SH-SY5Y (cell line): ENCODE data around the gene SYNGR1.

Experiments used
- GATA2 ChIP-seq: IDR thresholded peaks from 2 replicates; pipeline ENCODE4 v1.6.1; 2011; ENCODE audit warnings: mild to moderate bottlenecking, low read depth, low read length
- GATA3 ChIP-seq: IDR thresholded peaks from 2 replicates; pipeline ENCODE4 v1.6.1; 2011; ENCODE audit warnings: low read depth, mild to moderate bottlenecking, low read length, moderate library complexity

SYNGR1 gene

DNA sequence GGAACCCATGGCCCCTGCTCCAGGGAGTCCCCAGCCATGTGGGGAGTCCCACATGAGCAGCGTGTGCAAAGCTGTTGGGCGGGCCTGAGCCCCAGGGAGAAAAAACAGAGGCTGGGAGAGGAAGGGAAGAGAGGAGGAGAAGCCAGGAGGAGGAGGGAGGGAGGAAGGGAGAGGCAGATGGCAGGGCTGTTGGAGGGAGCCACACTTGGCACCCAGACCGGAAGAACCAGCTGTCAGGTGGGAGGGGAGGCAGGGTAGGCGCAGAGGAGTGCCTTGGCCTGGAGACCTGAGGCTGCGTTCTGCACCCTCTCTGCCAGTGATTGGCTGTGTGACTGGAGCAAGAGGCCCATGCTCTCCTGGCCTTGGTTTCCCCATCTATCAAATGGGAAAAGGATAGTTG is 6.7 kb downstream of the SYNGR1 start:
- no peak for TF ChIP-seq GATA3
- no peak for TF ChIP-seq GATA2

DNA sequence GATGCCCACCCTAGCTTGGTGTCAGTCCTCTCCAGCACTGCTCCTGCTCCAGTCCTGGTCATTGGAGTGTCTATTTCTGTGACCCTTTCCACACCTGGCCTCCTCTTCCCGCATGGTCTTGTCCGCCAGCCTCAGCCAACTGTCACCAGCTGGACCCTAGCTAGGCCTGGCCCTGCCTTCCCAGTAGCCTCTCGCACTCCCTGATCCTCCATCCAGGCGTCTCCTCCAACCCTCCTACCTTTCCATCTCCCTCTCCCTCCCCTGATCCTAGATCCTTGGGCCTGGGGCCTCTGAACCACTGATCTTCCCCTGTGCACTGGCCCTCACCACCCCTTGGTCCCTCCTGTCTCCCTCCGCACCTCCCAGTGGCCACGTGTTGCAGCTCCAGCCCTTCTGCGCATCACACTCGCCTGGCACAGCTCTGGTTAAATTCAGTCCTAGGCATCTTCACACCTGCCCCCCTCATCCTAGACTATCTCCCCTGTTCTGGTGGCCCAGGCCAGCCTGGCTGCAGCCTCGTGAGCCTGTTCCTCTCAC is 9.9 kb downstream of the SYNGR1 start:
- TF ChIP-seq GATA2 (no peak), GATA3 (no peak)

DNA sequence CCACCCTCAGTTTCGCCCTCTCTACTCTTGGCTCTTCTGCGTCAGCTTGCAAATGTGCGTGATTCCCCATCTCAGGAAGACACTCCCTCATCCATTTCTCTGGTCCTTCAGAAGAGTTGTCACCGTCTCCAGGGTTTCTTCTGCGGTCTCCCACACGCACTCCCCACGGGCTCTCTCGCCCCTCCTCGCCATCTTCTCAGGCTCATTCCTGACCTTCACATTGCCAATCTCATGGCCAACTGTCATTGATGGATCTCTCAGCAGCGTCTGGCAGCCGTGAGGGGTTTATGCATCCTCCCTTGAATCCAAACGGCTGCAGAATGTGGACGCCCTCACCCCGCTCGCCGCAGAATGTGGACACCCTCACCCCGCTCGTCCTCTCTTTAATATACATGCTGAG is 10.5 kb downstream of the SYNGR1 start:
- TF ChIP-seq GATA2 (no peak), GATA3 (no peak)

DNA sequence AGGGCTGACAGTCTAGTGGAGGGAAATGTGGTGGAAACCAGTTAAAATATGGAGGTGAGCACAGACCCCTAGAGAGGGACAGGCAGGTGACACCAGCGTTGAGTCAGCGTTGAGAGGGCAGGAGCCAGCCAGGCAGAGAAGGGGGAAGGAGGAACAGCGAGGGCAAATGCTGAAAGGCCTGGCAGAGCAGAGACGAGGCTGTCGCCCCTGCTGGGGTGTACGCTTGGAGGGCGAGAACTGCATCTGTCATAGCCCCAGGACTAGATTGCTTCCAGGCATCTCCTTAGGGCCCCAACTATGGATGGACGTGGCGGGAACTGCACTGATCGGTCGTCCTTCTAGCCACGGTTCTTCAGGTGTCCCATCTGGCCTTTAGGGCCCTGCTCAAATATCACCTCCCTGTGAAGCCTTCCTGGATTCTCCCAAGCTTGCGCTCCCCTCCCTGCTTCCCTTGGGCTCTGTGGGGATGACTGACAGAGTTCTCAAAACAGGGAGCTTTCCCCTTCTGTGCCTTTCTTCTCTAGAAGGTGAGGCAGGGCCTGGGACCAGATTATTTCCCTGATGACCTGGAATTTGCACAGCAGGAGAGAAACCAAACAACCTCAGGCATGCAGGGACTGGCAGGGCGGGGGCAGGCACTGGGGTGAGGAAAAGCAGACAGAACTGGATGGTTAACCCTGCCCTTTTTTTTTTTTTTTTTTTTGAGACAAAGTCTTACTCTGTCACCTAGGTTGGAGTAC is 11.1 kb downstream of the SYNGR1 start:
- TF ChIP-seq GATA2 = no peak
- TF ChIP-seq GATA3 = no peak

DNA sequence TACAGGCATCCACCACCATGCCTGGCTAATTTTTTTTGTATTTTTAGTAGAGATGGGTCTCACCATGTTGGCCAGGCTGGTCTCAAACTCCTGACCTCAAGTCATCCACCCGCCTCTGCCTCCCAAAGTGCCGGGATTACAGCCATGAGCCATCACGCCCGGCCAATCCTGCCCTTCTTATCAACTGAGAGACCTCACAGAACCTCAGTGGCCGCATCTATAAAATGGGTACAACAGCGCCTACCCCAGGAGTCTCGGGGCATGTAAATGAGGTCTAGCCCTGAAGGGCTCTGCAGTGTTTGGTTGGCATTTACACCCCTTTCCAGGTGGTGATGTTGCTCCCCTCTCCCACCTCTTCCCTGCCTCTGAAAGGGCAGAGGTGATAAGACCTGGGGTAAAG is 11.7 kb downstream of the SYNGR1 start:
- TF ChIP-seq GATA2 (no peak), GATA3 (no peak)

DNA sequence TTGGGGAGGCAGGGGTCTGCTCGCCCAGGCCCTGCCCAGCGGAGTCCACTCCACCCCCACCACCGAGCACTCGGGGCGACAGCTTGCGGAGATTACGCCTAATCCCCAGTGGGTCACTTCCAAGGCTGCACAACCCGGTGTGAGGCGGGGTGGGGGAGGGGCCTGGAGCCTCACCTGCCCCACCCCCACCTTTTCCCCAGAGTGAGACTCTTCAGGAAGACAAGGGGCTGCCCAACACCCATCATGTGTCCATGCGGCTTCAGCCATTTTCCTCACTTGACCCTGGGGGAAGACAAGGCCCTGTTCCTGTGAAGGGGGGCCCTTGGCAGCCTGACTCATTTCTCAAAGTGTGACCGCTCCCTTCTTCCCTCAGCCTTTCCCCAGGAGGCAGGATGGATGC is 12.5 kb downstream of the SYNGR1 start:
- TF ChIP-seq GATA2 (no peak), GATA3 (no peak)

DNA sequence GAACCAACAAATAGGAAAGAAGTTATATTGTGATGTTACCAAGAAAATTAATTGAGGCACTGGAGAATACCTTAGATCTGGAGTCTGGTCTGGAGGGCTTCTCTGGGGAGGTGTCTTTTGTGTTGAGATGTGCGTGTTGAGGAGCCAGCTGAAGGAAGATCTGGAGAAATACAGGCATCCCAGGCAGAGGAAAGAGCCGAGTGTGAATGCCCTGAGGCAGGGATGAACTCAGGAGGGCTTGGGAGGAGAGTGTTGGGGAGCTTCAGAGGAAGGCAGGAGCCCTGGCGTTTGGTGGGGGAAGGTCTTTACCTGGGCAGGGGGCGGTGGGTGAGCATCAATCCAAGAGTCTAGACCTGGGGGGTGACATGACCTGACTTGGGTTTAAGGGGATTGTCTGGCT is 13.1 kb downstream of the SYNGR1 start:
- TF ChIP-seq GATA2 = no peak
- TF ChIP-seq GATA3 = no peak

DNA sequence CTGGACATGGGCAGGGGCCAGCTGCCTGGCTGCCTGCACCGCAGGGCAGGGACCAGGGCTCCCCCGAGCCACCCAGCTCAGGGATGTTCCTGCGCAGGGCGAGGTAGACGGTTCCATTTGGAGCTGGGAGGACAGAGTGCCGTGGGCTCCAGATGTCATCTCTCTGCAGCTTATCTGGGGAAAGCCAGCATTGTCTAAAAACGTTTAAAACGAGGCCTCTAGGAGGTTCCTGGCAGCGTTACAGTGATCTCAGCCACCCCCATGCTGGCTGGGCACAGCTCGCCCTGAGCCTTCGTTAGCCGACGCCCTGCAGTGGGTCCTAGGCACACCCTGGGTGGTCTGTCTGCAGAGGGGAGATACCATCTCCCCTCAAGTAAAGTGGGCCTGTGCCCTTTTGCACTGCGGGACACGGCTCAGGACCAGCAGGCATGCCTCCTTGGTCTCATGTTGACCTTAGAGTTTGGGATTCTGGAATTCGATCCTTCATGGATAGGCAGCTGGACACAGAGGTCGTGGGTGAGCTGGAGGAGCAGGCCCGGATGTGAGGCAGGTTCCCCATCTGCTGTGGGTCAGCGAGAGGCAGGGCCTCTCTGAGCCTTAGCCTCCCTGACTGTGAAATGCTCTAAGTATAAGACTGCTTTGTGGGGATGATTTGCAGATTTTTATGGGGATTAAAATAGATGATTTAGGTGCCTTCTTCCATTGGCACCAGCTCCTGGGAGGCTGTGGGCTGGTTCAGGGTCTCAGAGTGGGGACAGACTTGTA is 14.1 kb downstream of the SYNGR1 start:
- TF ChIP-seq GATA3 (no peak), GATA2 (peak; percentile 55)

DNA sequence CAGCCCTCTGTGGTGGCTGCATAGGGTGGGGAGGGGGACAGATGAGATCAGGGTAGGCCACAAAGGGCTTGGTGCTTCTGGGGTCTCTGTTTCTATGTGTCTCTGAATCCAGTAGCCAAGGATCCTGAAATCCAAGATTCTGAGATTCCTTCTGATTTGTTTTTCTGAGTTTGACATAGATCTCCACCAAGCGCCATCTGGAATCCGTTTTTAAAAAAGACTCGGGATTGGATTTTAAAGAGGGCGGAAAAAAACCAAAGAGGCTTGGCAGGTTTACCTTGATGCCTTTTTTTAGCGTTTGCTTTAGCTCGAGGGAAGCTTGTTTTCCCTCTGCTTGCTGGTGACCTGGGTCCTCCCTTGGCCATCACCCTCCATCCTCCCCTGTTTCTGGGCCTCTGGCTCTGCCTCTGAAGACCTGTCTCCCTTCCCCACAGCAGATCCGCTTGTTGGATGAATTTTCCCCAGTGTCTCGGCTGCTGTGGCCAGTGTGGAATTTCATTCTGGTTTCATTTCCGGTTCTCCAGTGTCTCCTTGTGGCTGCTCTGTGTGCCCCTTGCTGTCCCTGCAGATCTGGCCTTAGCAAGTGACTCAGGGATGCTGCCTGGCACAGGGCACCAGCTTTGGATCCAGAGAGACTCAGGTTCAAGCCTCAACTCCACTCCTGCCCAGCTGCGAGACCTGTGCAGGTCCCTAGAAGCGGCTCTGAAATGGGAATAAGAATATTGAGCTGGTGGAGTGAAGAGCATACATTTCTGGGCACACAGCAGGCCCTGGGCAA is 15.1 kb downstream of the SYNGR1 start:
- TF ChIP-seq GATA2 (no peak), GATA3 (no peak)

DNA sequence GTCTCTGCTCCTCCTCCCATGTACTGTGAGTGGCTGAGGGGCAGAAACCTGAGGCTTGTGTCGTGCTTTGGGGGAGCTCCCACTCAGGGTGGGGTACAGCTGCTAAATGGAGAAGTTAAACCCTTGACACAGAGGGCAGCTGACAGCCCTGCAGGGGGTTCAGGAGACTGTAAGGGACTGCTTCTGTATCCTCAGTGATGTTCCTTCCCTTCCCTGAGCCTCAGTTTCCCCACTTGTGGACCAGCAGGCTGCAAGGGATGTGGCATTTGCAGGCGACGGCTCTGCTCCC is 15.6 kb downstream of the SYNGR1 start:
- TF ChIP-seq GATA3 (no peak), GATA2 (no peak)

DNA sequence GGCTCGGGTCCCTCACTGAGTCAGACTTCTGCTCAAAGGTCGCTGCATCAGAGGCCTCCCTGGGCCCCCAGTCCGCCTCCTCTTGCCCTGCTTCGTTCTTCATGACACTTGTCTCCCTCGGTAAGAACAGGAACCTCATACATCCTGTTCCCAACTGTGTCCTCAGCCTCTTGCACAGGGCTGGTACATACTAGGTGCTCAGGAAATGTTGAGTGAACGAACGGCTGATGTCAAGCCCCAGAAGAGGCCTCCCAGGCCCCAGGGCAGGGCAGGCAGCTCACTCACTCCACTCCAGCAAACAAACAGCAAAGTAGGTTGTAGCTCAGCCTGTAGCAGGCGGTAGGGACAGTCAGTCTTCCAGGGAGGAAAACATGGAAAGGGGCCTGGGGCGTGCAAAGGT is 17.2 kb downstream of the SYNGR1 start:
- no peak for TF ChIP-seq GATA3
- TF ChIP-seq GATA2 = no peak

DNA sequence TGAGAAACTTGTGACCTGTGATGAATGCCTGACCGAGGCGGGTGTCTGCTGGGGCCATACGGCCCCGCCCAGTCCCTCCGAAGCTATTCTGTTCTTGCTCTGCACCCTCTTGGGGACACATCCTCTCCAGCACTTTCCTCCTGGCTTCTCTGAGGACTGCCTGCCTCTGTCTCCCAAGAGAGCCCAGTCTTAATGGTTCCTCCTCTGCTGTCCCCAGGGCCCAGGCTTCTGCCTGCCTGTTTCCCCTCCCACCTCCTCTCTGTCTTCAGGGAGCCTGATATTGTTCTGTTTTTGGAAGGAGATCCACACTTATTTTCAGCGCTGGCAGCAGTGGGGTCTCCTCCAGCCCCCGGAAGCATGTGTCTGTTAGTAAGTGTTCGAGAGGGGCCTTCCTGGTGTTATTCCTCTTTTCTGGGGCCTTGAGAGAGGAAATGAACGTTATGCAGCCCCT is 18.7 kb downstream of the SYNGR1 start:
- no peak for TF ChIP-seq GATA2
- no peak for TF ChIP-seq GATA3

DNA sequence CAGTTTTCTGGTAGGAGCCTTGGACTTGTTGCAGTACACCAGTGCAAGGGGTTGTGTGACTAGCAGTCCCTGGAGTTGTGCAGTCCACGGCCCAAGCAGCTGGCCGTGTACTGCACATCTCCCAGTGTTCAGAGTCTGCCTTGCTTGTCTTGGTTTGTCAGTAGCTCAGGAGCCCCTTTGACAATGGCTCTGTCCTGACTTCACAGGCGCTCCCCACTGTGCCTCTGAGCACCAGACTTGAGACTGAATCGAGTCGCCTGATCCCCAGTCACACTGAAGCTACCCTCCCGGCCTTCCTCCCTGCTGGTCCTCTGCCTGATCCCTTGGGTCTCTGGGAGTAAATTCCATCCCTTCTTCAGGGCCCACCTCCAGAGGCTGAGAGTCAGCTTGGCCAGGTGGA is 19.4 kb downstream of the SYNGR1 start:
- TF ChIP-seq GATA3 (no peak), GATA2 (no peak)

DNA sequence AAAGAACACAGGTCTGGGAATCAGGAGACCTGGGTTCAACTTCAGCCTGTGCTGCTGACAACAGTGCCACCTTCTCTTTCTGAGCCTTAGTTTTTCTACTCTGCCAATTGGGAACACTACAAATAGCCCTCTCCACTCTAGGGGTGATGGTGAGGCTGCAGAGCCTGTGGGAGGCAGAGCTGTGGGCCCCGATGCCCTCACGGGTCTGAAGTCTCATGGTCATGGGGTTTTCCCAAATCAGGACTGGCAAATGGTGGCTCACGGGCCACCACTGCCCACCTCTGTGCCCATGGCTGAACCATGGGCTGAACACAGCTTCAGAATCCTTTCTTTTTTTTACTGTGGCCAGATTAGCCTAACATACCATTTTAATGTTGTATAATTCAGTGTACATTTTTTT is 19.8 kb downstream of the SYNGR1 start:
- TF ChIP-seq GATA3 (no peak), GATA2 (no peak)

DNA sequence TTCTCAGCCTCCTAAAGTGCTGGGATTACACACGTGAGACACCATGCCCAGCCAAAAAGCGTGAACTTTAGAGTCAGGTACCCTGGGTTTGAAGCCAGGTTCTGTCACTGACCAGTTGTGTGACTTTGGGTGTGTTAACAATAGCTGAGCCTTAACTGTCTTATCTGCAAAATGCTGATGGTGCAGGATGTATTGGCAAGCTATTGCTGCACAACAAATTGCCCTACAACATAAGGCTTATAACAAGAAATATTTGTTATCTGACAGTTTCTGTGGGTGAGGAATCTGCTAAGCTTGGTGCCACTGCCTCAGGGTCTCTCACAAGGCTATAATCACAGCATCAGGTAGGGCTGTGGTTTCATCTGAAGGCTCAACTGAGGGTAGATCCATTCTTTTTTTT is 21.9 kb downstream of the SYNGR1 start:
- TF ChIP-seq GATA2 = no peak
- TF ChIP-seq GATA3 = no peak
